ENCODE results near the gene RNF169.
"Not testable (repeated sequence)": the region's sequence is repeated elsewhere in the genome, so short reads cannot be mapped to it uniquely, and the experiment has no call there.

Gene RNF169

DNA sequence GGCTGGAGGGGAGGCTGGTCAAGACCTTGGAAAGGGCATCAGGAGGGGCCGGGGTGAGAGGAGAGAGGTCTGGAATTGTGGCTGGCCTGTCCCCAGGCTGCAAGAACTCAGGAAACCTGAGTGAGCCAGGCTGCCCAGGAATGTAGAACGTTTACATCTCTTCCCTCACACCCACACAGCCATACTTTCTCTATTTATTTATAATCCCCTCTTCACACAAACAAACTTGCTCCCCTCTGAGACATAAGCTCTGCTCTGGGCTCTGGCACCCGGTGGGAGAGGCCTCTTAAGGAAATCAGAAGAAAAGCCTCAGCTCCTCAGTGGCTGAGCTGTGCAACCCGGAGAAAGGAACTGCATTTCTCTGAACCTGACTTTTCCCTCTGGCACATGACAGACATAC lies 22.9 kb upstream of the RNF169 start:
- in situ Hi-C loops (cut with MboI; ENCODE audit: low pct_unique_long_range_greater_than_20kb, low sequenced_read_pairs): no loop called here
- no peak for DNase-seq

GRCh38 chr11:74726547-74727182 lies 22.0 kb upstream of the RNF169 start:
- in situ Hi-C loops (cut with MboI; ENCODE audit: low pct_unique_long_range_greater_than_20kb, low sequenced_read_pairs): no loop called here
- peak; percentile 67 for DNase-seq

DNA sequence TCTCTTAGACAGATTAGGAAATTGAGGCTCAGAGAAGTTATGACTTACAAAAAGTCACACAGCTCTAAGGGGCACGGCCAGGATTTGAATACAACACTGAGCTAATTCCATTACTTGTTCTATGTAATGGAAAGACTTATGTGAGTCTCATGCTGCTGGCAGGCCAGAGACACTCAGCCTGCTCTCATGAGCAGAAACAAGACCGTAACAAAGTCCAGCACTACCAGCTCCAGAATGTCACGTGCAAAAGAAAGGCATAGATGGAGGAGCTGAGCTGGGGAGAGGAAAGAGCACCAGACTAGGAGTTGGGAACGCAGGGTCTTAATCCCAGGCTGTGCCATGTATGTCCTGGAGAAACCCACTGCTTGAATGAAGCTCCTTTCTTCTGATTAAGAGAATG lies 19.3 kb upstream of the RNF169 start:
- no peak for DNase-seq
- in situ Hi-C loops (cut with MboI; ENCODE audit: low pct_unique_long_range_greater_than_20kb, low sequenced_read_pairs): no loop called here

DNA sequence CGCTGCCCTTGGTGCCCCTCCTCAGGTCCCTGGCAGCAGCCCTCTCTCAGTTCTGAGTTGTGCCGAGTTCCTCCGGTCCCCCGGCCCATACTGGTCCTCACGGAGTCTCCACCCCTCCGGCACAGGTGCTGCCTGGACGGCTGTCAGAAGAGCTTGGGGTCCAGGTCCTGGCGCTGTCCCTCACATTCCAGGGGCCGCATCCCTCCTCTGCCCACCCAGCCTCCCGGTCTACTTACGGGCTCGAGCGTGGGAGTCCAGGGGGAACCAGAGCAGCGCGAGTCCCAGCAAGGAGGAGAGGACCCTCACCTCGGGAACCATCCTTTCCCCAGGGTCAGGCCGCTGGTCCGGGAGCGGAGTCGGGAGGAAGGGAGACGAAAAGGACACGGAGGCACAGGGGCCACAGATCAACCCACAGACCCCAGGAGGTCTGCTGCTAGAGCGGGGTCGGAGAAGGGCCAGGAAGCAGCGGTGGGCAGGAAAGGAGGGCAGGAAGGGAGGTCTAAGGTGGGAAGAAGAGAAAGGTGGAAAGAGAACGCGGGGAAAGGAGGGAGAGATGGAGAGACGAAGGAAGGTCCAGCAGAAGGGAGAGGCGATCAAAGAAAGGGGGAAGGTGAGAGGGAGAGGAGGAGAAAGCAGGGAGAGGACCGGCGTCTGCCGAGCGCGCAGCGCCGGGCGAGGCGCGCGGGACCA lies 17.9 kb upstream of the RNF169 start:
- in situ Hi-C loops (cut with MboI; ENCODE audit: low pct_unique_long_range_greater_than_20kb, low sequenced_read_pairs): no loop called here
- DNase-seq: no peak

GRCh38 chr11:74731301-74732094 lies 17.2 kb upstream of the RNF169 start, which contains the start of gene CHRDL2:
TSS of gene CHRDL2 (minus strand) at chr11:74731426. CDS start at chr11:74730888, 538 bp downstream.
- in situ Hi-C loops (cut with MboI; ENCODE audit: low pct_unique_long_range_greater_than_20kb, low sequenced_read_pairs): no loop called here
- DNase-seq: no peak

GRCh38 chr11:74734559-74734925 lies 14.1 kb upstream of the RNF169 start:
- in situ Hi-C loops (cut with MboI; ENCODE audit: low pct_unique_long_range_greater_than_20kb, low sequenced_read_pairs): no loop called here
- no peak for DNase-seq

DNA sequence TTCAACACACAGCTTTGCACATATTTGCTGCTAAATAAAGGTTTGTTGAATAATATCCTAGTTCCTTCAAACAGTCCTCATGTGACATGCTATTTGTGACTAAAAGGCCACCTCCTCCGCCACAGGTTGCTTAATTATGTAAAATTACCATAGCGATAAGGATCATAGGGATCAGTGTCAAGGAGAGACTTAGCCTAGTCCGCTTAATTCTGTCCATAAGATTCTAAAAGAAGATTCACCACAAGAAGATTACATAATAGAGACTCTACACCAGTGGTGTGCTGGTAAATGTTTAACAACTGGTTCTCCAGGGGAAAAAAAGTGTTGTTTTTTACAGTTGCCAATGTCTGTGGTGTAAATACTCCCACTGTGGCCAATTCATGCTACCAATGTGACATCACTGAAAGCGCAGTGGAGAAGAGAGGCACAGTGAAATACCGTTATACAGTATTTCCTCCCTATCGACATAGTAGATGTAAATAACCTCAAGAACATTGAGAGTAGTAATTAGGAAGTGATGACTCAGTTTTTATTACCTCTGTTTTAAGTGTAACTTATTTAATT lies 13.2 kb upstream of the RNF169 start:
- DNase-seq: no peak
- in situ Hi-C loops (cut with MboI; ENCODE audit: low pct_unique_long_range_greater_than_20kb, low sequenced_read_pairs): no loop called here

DNA sequence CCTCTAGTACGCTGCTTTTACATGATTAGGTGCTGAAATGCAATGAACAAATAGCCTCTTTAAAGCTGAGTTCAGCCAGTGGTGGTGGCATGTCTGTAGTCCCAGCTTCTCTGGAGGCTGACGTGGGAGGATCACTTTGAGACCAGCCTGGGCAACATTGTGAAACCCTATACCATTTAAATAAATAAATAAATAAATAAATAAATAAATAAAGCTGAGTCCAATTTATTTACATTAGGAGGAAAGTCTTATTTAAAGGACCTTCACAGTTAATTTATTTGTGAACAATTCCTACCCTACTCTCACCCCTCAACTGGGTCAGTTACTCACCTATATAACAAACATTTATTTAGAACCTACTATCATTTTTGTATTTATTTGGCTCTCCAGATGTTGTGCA lies 12.6 kb upstream of the RNF169 start:
- DNase-seq: no peak
- in situ Hi-C loops (cut with MboI; ENCODE audit: low pct_unique_long_range_greater_than_20kb, low sequenced_read_pairs): no loop called here

GRCh38 chr11:74739546-74740270 lies 8.9 kb upstream of the RNF169 start:
- in situ Hi-C loops (cut with MboI; ENCODE audit: low pct_unique_long_range_greater_than_20kb, low sequenced_read_pairs): no loop called here
- DNase-seq: peak; percentile 77

GRCh38 chr11:74742070-74742469 lies 6.6 kb upstream of the RNF169 start:
- no peak for DNase-seq
- in situ Hi-C loops (cut with MboI; ENCODE audit: low pct_unique_long_range_greater_than_20kb, low sequenced_read_pairs): no loop called here

- in situ Hi-C loops (cut with MboI; ENCODE audit: low pct_unique_long_range_greater_than_20kb, low sequenced_read_pairs): no loop called here
- DNase-seq: no peak
These were observed 5.0 kb upstream of the RNF169 start for GRCh38 chr11:74743640-74744039.

DNA sequence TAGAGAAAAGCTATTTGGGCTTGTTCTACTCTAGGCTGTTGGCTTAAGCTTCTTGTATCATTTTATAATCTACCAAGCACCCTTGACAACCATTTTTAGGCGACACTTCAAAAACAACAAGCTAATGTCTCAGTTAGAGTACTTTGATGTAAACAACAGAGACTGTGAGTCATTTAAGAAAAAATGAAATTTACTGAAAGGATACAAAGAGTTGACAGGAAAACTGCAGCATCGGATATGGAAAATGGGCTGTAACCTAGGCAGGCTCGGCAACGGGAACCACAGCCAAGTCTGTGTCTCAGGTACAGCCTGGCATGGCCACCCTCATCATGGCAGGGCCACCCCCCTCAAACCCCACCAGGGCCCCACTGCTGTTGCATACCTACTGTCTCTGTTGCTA lies 4.4 kb upstream of the RNF169 start:
- DNase-seq: no peak
- in situ Hi-C loops (cut with MboI; ENCODE audit: low pct_unique_long_range_greater_than_20kb, low sequenced_read_pairs): no loop called here

GRCh38 chr11:74746868-74747267 lies 1.8 kb upstream of the RNF169 start:
- DNase-seq: no peak
- in situ Hi-C loops (cut with MboI; ENCODE audit: low pct_unique_long_range_greater_than_20kb, low sequenced_read_pairs): no loop called here

DNA sequence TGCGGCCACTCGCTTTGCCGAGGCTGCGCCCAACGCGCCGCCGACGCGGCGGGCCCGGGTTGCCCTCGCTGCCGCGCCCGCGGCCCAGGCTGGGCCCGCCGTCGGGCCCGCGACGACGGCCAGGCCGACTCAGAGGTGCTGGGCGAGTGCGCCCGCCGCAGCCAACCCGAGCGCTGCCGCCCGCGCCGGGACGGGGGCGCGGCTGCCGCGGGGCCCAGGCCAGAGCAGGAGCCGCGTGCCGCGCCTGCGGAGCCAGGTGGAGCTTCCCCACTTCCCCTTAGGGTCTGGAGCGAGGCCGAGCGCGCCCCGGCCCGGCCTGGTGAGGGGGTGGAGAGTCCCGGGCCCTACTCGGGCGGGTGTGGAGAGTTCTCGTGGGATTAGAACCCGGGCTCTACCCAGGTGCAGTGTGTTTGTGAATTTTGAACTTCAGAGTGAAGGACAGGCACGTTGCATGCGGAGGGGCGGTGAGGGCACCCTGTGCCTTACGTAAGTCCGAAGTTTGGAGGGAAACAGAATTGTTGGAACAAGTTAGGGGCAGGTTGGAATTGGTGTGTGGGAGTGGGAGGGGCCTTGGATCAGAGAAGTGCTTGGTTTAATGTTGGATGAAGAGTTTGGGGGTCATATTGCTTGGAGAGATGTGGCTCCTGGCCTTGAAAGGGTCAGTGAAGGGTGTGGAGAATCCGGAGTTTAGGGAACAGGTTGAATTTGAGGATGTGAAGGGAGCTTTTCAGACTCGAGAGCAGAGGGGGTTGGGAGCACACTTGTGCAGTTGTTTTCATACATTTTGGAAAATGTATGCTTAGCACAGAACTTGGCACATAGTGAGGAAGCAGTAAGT lies 697 bp downstream of the RNF169 start:
- DNase-seq: peak; percentile 84
- in situ Hi-C loops (cut with MboI; ENCODE audit: low pct_unique_long_range_greater_than_20kb, low sequenced_read_pairs): no loop called here

- in situ Hi-C loops (cut with MboI; ENCODE audit: low pct_unique_long_range_greater_than_20kb, low sequenced_read_pairs): no loop called here
- DNase-seq: no peak
These were observed 1.3 kb downstream of the RNF169 start for GRCh38 chr11:74749965-74750296.

GRCh38 chr11:74750598-74750997 lies 1.9 kb downstream of the RNF169 start:
- in situ Hi-C loops (cut with MboI; ENCODE audit: low pct_unique_long_range_greater_than_20kb, low sequenced_read_pairs); DNase-seq: not testable (repeated sequence)

DNA sequence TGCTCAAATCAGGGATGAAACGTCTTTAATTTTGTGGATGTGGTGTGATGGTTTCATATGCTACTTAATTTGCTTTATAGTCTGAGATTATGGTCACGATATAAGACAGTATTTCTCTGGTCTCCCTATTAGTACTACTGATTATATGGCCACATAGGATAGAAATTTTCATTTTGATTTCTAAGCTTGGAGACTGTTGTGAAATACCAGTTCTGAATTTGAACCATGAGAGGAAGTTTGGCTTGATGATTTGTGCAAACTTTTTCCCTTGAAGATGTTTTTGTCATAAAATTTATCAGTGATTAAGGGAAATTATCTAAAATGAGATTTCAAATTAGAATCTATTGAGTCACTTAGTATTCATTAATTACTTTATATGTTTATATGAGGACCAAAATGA lies 2.7 kb downstream of the RNF169 start:
- in situ Hi-C loops (cut with MboI; ENCODE audit: low pct_unique_long_range_greater_than_20kb, low sequenced_read_pairs): no loop called here
- DNase-seq: no peak

GRCh38 chr11:74754507-74755252 lies 6.0 kb downstream of the RNF169 start:
- DNase-seq: no peak
- in situ Hi-C loops (cut with MboI; ENCODE audit: low pct_unique_long_range_greater_than_20kb, low sequenced_read_pairs): no loop called here

Measured in KBM-7 (cell line).